HepG2 (cell line): ENCODE results near the gene SLC2A11. TPM values are rescaled to one million over a fixed set of nuclear protein-coding genes. Genes with fewer than 3 reads are reported as not detected.
A peak's percentile ranks its signal among the peaks of the same experiment; 100 is the strongest.

ENCODE experiments used
- AHR ChIP-seq: IDR thresholded peaks from 2 replicates; pipeline ENCODE4 v1.6.1; 2018; ENCODE audit warnings: missing genetic modification reagents, missing compliant biosample characterization
- CTCF ChIP-seq: sonication (generic); formaldehyde crosslinking; IDR thresholded peaks from 2 replicates; pipeline ENCODE4 v1.5.0; 2020; ENCODE audit warnings: mild to moderate bottlenecking, missing genetic modification reagents, moderate library complexity
- HMGXB4 ChIP-seq, 2 experiments: sonication (generic) in 1 of 2; formaldehyde crosslinking in 1 of 2; IDR thresholded peaks; 2 replicates each; pipeline versions ENCODE4 v1.4.0 to v1.6.1; 2018 to 2020; ENCODE audit warnings: missing genetic modification reagents in 2 of 2, borderline replicate concordance in 1 of 2, low read depth in 1 of 2, mild to moderate bottlenecking in 1 of 2, missing biosample characterization in 1 of 2
- HNF1B ChIP-seq: sonication (generic); formaldehyde crosslinking; IDR thresholded peaks from 2 replicates; pipeline ENCODE4 v1.5.1; 2020; ENCODE audit warnings: mild to moderate bottlenecking, moderate library complexity, missing genetic modification reagents
- LCORL ChIP-seq, 2 experiments: fragments of 450-650 bp in 1 of 2; sonication (generic) in 1 of 2; formaldehyde crosslinking in 1 of 2; IDR thresholded peaks; 2 replicates each; pipeline versions ENCODE4 v1.5.0 to v1.6.1; 2017 to 2020; ENCODE audit warnings: antibody characterized with exemption in 1 of 2, missing genetic modification reagents in 1 of 2
- RAD21 ChIP-seq: fragments of 450-650 bp; formaldehyde crosslinking; IDR thresholded peaks from 2 replicates; pipeline ENCODE4 v1.5.0; 2020; ENCODE audit warnings: mild to moderate bottlenecking
- SMC3 ChIP-seq: IDR thresholded peaks from 2 replicates; pipeline ENCODE4 v1.6.1; 2011; ENCODE audit warnings: low read length, improper control_type of control experiment
- STAG1 ChIP-seq: sonication (generic); formaldehyde crosslinking; IDR thresholded peaks from 2 replicates; pipeline ENCODE4 v1.4.0; 2020; ENCODE audit warnings: missing genetic modification reagents
- THAP9 ChIP-seq: sonication (generic); formaldehyde crosslinking; IDR thresholded peaks from 2 replicates; pipeline ENCODE4; 2020; ENCODE audit warnings: missing genetic modification reagents, mild to moderate bottlenecking, borderline replicate concordance
- ZNF407 ChIP-seq: sonication (generic); formaldehyde crosslinking; IDR thresholded peaks from one replicate; pipeline ENCODE4 v1.5.1; 2020; ENCODE audit warnings: mild to moderate bottlenecking, missing genetic modification reagents; ENCODE audit errors: not compliant biosample characterization
- ZNF644 ChIP-seq: IDR thresholded peaks from 2 replicates; pipeline ENCODE4 v1.6.1; 2016; ENCODE audit warnings: low read depth
- polyA plus RNA-seq, 8 experiments: library from polyadenylated mRNA; depleted of rRNA in 3 of 8; stranded (reverse) in 7 of 8; unstranded in 1 of 8; fragments of >200 nt; fragmentation: Illumina TruSeq in 4 of 8; extraction: Trizol in 4 of 8; gene quantifications; 2 replicates each; pipeline versions ENCODE4 v1.2.1 to v1.2.3, GENCODE V29; 2011 to 2016; ENCODE audit warnings: low read depth in 4 of 8, missing spikeins in 1 of 8, mixed read lengths in 1 of 8; ENCODE audit not compliant: insufficient read depth in 1 of 8
- total RNA-seq, 5 experiments: library from RNA; depleted of rRNA; stranded (reverse); fragments of >200 nt; fragmentation: Illumina TruSeq; extraction: Trizol; gene quantifications; 2 replicates each; pipeline ENCODE4 v1.2.3, GENCODE V29; 2016; ENCODE audit warnings: low read depth in 1 of 5

SLC2A11 gene
- total and polyA plus RNA-seq, 2 of the 13 experiments (the other 11 are each of a cell fraction or from before 2014, with no cell fraction given): 15.2 to 15.4 TPM

GRCh38 chr22:23862103-23862502 is 4.4 kb downstream of the SLC2A11 start (continued):
- TF ChIP-seq ZNF407 (CRISPR knock-in tag) (no peak), AHR (CRISPR knock-in tag) (no peak), LCORL (IDR thresholded peaks at IDR 0.05) (no peak), LCORL (CRISPR knock-in tag; IDR thresholded peaks at IDR 0.05) (0 out of 2 replicates have a peak, but pooled peaks have one; percentile 27), RAD21 (CRISPR knock-in tag) (peak; percentile 66), CTCF (CRISPR knock-in tag) (peak; percentile 88), STAG1 (peak; percentile 76), SMC3 (peak; percentile 64), ZNF644 (no peak), HNF1B (0 out of 2 replicates have a peak, but pooled peaks have one; percentile 29), HMGXB4 (CRISPR knock-in tag; IDR thresholded peaks at IDR 0.05; ENCODE audit: borderline replicate concordance in 1 of 2, low read depth in 1 of 2) (0 out of 4 replicates have a peak, but pooled peaks of 1 of the 2 experiments have one; percentile 15), THAP9 (CRISPR knock-in tag) (0 out of 2 replicates have a peak, but pooled peaks have one; percentile 18)
- TF ChIP-seq, all 625 proteins: peak for 10
